VCaP (cell line): ENCODE results near the gene TMEM185B.

ENCODE experiments used
- H3K27ac ChIP-seq: fragments of 450-650 bp; 2 replicates; pipeline ENCODE4 v1.5.1; 2017
- TF ChIP-seq, protein P1 (sequence below): fragments of 450-650 bp; conservative IDR thresholded peaks from 2 replicates; pipeline ENCODE4 v1.5.1; 2017; ENCODE audit warnings: mild to moderate bottlenecking, moderate library complexity

Gene TMEM185B

DNA sequence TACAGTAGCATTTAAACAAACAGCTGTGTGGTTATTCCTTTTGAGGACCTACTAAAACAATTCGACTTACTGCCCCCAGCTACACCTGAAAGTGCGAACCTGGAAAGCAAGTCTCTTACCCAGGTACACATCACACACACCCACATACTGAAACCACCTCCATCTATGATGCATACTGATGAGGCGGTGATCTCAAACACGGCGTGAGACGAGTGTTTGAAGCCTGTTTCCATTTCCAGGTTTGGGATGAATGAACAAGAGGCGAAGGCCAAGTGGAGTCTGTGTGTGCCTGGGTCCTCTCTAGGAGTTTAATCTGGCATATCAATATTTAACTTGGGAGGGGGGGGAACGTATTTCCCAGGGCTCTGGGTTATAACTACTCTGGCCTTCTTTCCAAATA, 1.6 kb downstream of the TMEM185B start:
- TF ChIP-seq, protein P1, sequence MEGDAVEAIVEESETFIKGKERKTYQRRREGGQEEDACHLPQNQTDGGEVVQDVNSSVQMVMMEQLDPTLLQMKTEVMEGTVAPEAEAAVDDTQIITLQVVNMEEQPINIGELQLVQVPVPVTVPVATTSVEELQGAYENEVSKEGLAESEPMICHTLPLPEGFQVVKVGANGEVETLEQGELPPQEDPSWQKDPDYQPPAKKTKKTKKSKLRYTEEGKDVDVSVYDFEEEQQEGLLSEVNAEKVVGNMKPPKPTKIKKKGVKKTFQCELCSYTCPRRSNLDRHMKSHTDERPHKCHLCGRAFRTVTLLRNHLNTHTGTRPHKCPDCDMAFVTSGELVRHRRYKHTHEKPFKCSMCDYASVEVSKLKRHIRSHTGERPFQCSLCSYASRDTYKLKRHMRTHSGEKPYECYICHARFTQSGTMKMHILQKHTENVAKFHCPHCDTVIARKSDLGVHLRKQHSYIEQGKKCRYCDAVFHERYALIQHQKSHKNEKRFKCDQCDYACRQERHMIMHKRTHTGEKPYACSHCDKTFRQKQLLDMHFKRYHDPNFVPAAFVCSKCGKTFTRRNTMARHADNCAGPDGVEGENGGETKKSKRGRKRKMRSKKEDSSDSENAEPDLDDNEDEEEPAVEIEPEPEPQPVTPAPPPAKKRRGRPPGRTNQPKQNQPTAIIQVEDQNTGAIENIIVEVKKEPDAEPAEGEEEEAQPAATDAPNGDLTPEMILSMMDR, result no peak
- H3K27ac ChIP-seq, result no peak overlapping the region

DNA sequence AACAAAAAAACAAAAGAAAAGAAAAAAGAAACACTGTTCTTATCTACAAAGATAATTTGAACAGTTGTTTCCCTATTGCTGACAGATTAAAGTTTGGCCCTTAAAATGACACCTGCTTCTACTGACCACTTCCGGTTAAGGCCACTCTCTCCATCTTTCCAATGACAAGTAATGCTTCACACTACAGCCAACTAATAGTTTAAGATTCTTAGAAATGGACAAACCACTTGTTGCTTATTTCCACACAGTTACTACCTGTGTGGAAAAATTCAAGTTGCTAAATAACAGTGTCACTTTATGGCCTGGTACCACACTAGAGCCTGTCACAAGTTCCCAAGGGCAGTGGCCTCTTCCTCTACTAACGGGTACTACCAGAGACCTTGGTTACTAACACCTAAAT, 2.4 kb downstream of the TMEM185B start:
- H3K27ac ChIP-seq, result no peak overlapping the region
- TF ChIP-seq, protein P1, result no peak

DNA sequence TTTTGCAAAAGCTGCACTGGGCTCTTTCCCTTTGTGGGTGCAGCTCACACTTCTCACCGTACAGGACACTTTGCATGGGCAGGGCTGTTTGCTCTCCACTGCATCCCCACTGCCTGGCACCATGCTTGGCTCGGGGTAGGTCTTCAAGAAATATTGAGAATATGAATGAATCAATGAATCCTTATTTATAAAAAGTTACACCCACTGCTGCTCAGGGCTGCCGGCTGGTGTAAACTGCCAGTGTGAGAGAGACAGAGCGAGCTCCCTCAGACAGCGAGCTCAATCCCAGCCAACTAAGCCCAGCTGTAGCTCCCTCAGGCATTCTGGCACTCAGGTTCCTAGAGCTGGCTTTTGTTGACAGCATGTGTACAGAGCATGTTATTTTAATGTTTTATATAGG, 3.4 kb downstream of the TMEM185B start:
- TF ChIP-seq, protein P1, result no peak
- no peak overlapping the region for H3K27ac ChIP-seq

DNA sequence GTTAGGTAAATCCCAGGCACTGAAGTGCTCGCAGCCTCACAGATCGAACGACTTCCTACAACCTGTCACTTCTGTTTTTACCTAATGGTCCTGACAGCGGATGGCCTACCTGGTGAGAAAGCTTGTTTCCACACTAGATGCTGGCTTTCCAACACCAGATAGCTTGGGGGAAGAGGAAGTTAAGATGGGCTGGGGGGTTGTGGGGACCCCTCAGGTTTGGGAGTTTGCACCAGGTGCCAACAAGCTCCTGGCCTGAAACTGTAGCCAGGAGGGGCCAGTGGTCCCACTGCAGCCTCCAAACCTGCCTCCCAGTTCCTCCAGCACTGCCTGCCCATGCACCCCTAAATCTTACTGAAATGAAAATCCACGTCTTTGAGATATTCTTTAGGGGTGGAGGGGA, 3.9 kb downstream of the TMEM185B start:
- TF ChIP-seq, protein P1, result no peak
- no peak overlapping the region for H3K27ac ChIP-seq

DNA sequence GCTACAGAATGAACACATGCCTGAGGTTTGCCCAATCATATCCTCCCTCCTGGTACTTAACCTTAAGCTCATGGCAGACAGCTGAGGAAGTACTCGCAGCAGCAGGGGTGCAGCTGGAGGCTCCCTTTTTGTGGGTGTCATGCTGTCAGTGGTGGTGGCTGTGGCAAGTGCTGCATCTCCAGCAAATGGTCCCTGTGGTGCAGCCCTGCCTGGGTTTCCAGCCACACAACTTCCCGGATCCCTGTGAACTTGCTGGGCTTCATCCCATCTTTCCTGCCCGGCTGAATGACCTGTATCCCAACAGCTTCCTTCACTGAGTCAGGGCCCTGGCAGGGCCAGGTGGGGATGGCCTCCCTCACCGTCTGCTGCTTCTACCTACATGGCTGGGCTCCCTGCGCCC, 5.0 kb downstream of the TMEM185B start:
- TF ChIP-seq, protein P1, result no peak
- H3K27ac ChIP-seq, result no peak overlapping the region

DNA sequence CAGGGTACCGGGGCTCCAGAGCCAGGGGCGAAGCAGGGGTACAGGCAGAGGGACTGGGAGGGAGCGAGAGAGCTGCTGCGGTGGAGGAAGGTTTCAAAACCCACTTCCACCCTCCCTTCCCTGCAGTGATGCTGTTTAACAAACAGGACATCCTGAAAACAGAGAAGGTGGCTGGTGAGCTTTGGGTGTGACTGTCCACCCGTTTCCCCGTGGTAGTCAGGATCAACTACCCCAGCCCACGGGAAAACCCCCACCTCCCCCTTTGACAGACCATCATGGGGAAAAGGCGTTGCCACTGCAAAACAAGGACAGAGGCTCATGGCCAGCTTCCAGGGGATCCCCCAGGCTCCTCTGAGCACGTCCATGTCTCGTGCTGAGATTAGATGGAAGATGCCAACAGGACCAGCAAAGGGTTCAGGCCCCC, 12.9 kb downstream of the TMEM185B start:
- no peak overlapping the region for H3K27ac ChIP-seq
- TF ChIP-seq, protein P1, result no peak

DNA sequence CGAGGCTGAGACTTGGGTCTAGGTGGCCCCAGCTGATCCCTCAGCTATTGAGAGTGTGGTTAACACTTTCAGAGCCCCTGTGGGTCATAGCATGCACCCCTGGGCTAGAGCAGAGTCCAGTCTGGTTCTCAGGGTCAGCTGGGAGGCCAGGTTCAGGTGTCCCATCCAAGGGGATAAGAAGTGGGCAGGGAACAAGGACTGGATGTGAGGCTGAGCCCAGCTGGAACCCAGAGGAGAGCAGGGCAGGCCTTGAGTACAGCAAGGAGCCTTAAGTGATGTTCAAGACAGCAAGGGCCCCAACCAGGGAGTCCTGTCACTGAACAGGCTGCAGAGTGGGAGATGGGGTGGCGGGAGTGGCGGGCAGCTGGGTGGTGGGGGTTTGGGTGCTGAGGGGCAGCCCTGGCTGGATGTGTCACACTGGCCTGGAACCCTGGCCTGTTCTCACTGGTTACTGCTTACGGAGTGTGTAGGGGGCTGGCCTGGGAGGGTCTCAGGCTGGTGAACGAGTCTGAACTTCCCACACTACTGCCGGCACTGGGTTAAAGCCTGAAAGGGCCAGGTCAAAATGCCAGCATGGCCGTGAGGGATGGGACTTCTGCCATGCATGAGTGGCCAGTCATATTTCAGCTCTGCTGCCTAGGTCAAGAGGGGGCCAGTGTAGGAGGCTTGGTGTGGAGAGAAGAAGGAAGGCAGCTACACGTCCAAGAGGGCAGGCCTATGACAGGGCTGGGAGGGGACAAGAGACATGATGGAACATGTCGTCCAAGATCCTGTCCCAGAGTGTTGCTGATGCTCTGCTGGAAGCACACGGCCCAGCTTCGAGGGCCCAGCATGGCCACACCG, 13.6 kb downstream of the TMEM185B start:
- no peak overlapping the region for H3K27ac ChIP-seq
- TF ChIP-seq, protein P1, result no peak
